Panc1 (cell line): Measurements from ENCODE around the gene NCAM1.

Experiments
- CTCF ChIP-seq: fragments of 450-650 bp; IDR thresholded peaks from 2 replicates; pipeline ENCODE4 v1.5.1; 2017; ENCODE audit warnings: mild to moderate bottlenecking
- POLR2AphosphoS5 ChIP-seq: IDR thresholded peaks from 2 replicates; pipeline ENCODE4 v1.6.1; 2012; ENCODE audit warnings: mild to moderate bottlenecking, low read depth, low read length, moderate library complexity
- TCF7L2 ChIP-seq: IDR thresholded peaks from 2 replicates; pipeline ENCODE4 v1.6.1; 2011; ENCODE audit warnings: mild to moderate bottlenecking, low read depth, low read length, inconsistent platforms

DNA sequence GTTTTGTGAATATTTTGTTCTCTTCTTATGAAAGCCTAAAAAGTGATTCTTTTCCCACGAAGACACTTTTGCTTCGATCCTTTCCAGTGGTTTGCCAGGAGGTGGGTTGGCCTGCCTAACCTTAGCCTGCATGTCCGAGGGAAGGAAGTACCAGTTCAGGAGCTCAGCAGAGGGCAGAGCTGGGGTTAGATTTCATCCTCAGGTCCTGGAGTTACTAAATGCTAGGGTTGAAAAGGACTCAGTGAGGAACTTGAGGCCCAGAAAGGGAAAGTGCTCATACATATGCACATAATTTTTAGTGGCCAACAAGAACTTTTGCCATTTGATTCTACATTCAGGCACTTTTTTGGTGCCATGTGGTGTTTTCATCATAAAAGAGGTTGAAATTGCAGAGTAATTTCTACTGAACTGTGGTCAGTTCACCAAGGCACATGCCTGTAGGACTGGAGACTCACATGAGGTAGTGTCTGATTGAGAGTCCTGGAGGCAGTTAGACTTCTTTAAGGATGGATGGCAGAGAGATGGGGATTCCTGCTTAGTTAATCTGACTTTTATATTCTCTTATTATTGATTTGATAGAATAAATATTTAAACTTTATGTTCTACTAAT lies 36.7 kb downstream of the NCAM1 start:
- TF ChIP-seq POLR2AphosphoS5, result no peak
- TF ChIP-seq CTCF, result no peak
- no peak for TF ChIP-seq TCF7L2
